NCI-H2196 (cell line): ENCODE data around the gene RAB3IL1.

Experiments used
- DNase-seq: peaks from one replicate; lab custom pipeline; 2025; ENCODE audit not compliant: unreplicated experiment; lab: John Stamatoyannopoulos, UW

RAB3IL1 gene

DNA sequence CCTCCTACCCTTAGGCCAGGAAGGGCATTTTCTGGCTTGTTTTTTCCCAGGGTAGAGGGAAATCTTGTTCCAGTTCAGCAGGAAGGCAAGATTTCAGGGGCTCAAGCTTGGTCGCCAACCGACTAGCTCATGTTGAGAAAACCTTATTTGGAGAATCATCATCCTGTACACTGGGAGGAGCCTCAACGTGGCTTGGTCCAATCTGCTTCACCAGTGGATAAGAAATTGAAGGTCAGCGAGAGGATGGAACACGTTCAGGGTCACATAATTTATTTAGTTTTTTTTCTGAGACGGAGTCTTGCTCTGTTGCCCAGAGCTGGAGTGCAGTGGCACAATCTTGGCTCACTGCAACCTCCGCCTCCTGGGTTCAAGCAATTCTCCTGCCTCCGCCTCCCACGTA, 68.7 kb downstream of the RAB3IL1 start:
- no peak for DNase-seq

DNA sequence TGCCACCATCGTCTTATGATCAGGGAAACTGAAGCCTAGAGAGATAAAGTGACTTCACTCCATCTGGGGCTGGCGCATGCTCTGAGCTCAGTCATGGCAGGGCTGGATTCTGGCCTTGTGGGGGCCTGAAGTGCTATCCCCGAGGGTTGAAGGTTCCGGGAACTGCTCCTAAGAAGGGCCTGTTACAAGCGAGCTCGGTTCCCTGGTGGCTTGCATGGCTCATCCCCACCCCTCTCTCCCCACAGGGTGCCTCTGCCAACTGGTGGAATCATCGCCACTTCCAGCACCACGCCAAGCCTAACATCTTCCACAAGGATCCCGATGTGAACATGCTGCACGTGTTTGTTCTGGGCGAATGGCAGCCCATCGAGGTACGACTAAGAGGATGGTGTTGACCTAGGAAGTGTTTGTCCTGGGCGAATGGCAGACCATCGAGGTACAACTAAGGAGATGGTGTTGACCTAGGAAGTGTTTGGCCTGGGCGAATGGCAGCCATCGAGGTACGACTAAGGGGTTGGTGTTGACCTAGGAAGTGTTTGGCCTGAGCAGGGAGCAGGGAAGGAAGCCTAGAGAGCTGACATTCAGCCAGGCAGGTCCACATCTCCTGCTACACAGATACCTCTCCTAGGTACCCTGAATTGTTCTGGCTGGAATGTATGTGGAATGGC, 69.3 kb downstream of the RAB3IL1 start:
- no peak for DNase-seq
